ENCODE results near the gene UBXN7. TPM values are rescaled to one million over a fixed set of nuclear protein-coding genes. Genes with fewer than 3 reads are reported as not detected.
"Not testable (repeated sequence)": the region's sequence is repeated elsewhere in the genome, so short reads cannot be mapped to it uniquely, and the experiment has no call there.

UBXN7 gene
- total RNA-seq, 1 donor from 2014 or later = 52.0 TPM

DNA sequence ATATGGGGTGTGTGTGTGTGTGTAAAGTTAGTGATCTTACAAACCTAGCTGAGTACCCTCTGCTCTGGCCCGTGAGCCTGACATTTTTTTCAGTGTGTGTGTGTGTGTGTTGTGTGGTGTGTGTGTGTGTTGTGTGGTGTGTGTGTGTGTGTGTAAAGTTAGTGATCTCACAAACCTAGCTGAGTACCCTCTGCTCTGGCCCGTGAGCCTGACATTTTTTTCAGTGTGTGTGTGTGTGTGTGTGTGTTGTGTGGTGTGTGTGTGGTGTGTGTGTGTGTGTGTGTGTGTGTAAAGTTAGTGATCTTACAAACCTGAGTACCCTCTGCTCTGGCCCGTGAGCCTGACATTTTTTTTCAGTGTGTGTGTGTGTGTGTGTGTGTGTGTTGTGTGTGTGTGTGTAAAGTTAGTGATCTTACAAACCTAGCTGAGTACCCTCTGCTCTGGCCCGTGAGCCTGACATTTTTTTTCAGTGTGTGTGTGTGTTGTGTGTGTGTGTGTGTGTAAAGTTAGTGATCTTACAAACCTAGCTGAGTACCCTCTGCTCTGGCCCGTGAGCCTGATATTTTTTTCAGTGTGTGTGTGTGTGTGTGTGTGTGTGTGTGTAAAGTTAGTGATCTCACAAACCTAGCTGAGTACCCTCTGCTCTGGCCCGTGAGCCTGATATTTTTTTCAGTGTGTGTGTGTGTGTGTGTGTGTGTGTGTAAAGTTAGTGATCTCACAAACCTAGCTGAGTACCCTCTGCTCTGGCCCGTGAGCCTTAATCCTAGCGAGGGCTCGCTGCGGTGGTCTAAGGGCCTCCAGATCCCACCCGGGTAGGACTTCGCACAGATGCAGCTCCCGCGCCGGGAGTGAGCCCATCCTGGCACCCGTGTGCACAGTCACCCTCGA, 115.2 kb downstream of the UBXN7 start:
- DNase-seq (ENCODE audit: low spot score) = not testable (repeated sequence)

DNA sequence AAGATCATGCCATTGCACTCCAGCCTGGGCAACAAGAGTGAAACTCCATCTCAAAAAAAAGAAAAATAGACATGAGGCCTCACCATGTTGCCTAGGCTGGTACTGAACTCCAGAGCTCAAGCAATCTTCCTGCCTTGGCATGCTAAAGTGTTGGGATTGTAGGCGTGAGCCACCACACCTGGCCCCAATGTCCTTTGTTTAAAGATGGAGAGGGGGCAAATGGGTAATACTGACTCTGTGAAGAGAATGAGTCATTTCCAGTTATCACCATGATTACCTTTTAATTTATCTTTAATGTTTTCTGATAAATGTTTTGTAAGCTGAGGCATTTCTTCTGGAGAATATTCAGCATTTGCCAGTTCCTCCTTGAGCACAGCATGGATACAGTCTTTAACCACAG, 116.4 kb downstream of the UBXN7 start:
- no peak for DNase-seq (ENCODE audit: low spot score)

DNA sequence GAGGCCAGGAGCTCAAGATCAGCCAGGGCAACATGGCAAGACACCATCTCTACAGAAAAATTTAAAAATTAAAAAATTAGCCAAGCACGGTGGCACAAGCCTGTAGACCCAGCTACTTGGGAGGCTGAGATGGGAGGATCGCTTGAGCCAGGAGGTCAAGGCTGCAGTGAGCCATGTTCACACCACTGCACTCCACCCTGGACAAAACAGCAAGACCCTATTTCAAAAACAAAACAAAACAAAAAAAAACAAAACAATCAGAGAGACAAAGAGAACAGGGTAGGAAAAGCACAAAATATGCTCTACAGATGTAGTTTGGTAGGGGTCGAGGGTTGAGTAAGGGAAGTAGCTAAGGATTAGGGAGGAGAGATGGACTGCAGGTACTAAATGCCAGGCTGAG, 117.6 kb downstream of the UBXN7 start:
- DNase-seq (ENCODE audit: low spot score) = no peak

DNA sequence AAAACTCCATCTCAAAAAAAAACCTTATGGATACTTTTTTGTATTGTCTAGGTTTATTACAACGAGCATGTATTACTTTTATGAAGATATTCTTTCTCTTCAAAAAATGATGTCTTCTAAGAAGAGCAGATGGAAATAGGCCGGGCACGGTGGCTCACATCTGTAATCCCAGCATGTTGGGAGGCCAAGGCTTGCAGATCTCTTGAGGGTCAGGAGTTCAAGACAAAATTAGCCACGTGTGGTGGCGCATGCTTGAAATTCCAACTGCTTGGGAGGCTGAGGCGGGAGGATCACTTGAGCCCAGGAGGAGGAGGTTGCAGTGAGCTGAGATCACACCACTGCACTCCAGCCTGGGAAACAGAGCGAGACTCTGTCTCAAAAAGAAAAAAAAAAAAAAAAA, 118.1 kb downstream of the UBXN7 start:
- DNase-seq (ENCODE audit: low spot score) = not testable (repeated sequence)

DNA sequence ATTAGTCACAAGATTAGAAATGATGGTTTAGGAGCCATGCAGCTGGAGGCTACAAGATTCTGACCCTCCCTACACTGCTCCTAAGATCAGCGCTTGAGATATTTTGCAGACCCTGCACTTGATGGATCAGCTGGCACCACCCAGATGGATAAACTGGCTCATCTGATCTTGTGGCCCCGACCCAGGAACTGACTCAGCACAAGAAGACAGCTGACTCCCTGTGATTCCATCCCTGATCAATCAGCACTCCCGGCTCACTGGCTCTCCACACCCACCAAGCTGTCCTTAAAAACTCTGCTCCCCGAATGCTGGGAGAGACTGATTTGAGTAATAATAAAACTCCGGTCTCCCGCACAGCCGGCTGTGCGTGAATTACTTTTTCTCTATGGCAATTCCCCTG, 129.3 kb downstream of the UBXN7 start:
- not testable (repeated sequence) for DNase-seq (ENCODE audit: low spot score)

DNA sequence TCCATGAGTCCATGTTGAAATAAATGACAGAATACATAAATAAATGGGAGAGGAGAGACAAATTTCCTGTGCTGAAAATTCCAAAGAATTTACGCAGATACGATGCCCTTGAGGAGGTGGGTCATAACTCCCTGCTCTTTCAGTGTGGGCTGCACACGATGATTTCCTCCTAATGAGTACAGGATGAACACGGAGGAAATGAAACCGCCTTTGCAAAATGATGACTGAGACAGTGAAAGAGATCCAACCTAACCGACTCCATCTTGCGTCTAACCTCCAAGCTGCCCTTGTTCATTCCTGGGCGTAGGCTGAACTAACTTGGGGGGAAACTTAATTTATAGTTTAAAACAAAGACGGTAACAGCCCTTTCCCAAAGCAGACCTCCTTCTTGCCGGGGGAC, 129.7 kb downstream of the UBXN7 start:
- DNase-seq (ENCODE audit: low spot score) = not testable (repeated sequence)

DNA sequence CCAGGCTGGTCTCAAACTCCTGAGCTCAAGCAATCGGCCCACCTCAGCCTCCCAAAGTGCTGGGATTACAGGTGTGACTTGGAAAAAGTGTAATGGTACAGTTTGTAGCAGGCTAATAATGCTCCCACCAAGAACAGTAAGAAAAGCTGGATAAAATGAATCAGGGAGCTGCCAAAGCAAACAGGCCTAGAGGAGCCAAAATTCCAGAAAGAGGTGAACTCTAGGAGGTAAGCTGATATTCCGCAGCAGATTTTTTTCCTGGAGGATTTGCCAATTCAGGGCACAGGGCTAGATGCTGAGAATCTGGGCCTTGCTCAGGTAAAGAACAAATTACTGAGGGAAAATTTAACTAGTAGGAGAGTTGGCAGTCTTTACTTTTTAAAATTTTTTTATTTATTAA, 133.7 kb downstream of the UBXN7 start:
- DNase-seq (ENCODE audit: low spot score) = no peak

Other genes with a start within 250 kb of the UBXN7 start
- 1.2 TPM for gene ZDHHC19, start 221.0 kb downstream of the UBXN7 start, total RNA-seq
- gene SLC51A, start 215.9 kb downstream of the UBXN7 start, total RNA-seq = 0.63 TPM
- gene PCYT1A, start 144.7 kb downstream of the UBXN7 start, total RNA-seq = 54.9 TPM
- 9.8 TPM for gene DYNLT2B, start 114.2 kb downstream of the UBXN7 start, total RNA-seq
- not detected for gene TM4SF19, start 94.0 kb downstream of the UBXN7 start, total RNA-seq
- gene RNF168, start 71.3 kb upstream of the UBXN7 start, total RNA-seq = 23.2 TPM
- not detected for gene SMCO1, start 82.9 kb upstream of the UBXN7 start, total RNA-seq
- 8.6 TPM for gene WDR53, start 136.1 kb upstream of the UBXN7 start, total RNA-seq
- 7.5 TPM for gene FBXO45, start 136.2 kb upstream of the UBXN7 start, total RNA-seq
- 6.4 TPM for gene NRROS, start 207.3 kb upstream of the UBXN7 start, total RNA-seq